SK-N-SH (cell line): ENCODE data around the gene PACSIN2. TPM values are rescaled to one million over a fixed set of nuclear protein-coding genes. Genes with fewer than 3 reads are reported as not detected.

Experiments
- CTCF ChIA-PET: fragments of 300-600, 350-600 bp; formaldehyde crosslinking; extraction: SDS; loops from one replicate; lab custom pipeline; 2021; lab: Yijun Ruan, JAX
- POLR2A ChIA-PET: fragments of 350-600 bp; sonication (Branson Sonifier 250); formaldehyde crosslinking; extraction: SDS; loops from one replicate; lab custom pipeline; 2020; ENCODE audit warnings: antibody characterized with exemption, inconsistent platforms; lab: Yijun Ruan, JAX
- DNase-seq: peaks from one replicate; pipeline ENCODE4 v3.0.0; 2012
- H2AFZ ChIP-seq: fragments of 200-600 bp; sonication (generic); 2 replicates; pipeline ENCODE4 v1.8.1; 2016; ENCODE audit warnings: antibody characterized with exemption, mild to moderate bottlenecking, low read depth
- H3F3A ChIP-seq: fragments of 200-600 bp; sonication (generic); replicated peaks from 2 replicates; pipeline ENCODE3; 2016; ENCODE audit warnings: antibody characterized with exemption, mild to moderate bottlenecking; ENCODE audit not compliant: insufficient read depth
- H3K27ac ChIP-seq, 2 experiments: fragments of 200-500 bp in 1 of 2; fragments of 200-600 bp in 1 of 2; sonication (Bioruptor generic) in 1 of 2; sonication (generic), shearing (Covaris generic) in 1 of 2; 2 replicates each; pipeline versions ENCODE4 v1.5.1 to v1.6.1; 2014 to 2016; ENCODE audit warnings: low read depth in 2 of 2, inconsistent platforms in 1 of 2, low read length in 1 of 2, mild to moderate bottlenecking in 1 of 2, mixed read lengths in 1 of 2
- H3K27me3 ChIP-seq: fragments of 200-600 bp; sonication (generic), shearing (Covaris generic); 2 replicates; pipeline ENCODE4 v1.6.1; 2016; ENCODE audit warnings: mixed run types; ENCODE audit not compliant: insufficient read depth
- H3K36me3 ChIP-seq, 2 experiments: fragments of 200-500 bp in 1 of 2; fragments of 200-600 bp in 1 of 2; sonication (Bioruptor generic) in 1 of 2; sonication (generic) in 1 of 2; replicated peaks in 1 of 2; 2 replicates each; pipeline versions ENCODE3 to v1.5.1; 2014 to 2016; ENCODE audit warnings: low read length in 1 of 2, mild to moderate bottlenecking in 1 of 2; ENCODE audit not compliant: insufficient read depth in 2 of 2, control insufficient read depth in 1 of 2
- H3K4me1 ChIP-seq, 2 experiments: fragments of 200-500 bp in 1 of 2; fragments of 200-600 bp in 1 of 2; sonication (Bioruptor generic) in 1 of 2; sonication (generic), shearing (Covaris generic) in 1 of 2; 2 replicates each; pipeline versions ENCODE4 v1.5.1 to v1.6.1; 2014 to 2016; ENCODE audit warnings: low read depth in 1 of 2, low read length in 1 of 2, mixed run types in 1 of 2; ENCODE audit not compliant: insufficient read depth in 2 of 2, control insufficient read depth in 1 of 2
- H3K4me2 ChIP-seq: fragments of 200-600 bp; sonication (generic), shearing (Covaris generic); 2 replicates; pipeline ENCODE4 v1.6.1; 2017; ENCODE audit warnings: mixed run types
- H3K4me3 ChIP-seq, 2 experiments: fragments of 200-500 bp in 1 of 2; fragments of 200-600 bp in 1 of 2; sonication (Bioruptor generic) in 1 of 2; sonication (generic), shearing (Covaris generic) in 1 of 2; 2 replicates each; pipeline versions ENCODE4 v1.5.1 to v1.8.1; 2014 to 2016; ENCODE audit warnings: low read depth in 2 of 2, inconsistent platforms in 1 of 2, low read length in 1 of 2, mild to moderate bottlenecking in 1 of 2, mixed read lengths in 1 of 2, moderate library complexity in 1 of 2
- H3K79me2 ChIP-seq: fragments of 200-600 bp; sonication (generic); 2 replicates; pipeline ENCODE4 v1.8.1; 2017; ENCODE audit warnings: mild to moderate bottlenecking; ENCODE audit not compliant: insufficient read depth
- H3K9ac ChIP-seq: fragments of 200-600 bp; sonication (generic); 2 replicates; pipeline ENCODE4 v1.6.1; 2017; ENCODE audit warnings: mixed run types
- H3K9me2 ChIP-seq: fragments of 200-600 bp; sonication (generic); 2 replicates; pipeline ENCODE4 v1.6.1; 2017; ENCODE audit warnings: mixed run types
- H3K9me3 ChIP-seq: fragments of 200-600 bp; sonication (generic); 2 replicates; pipeline ENCODE4 v1.6.1; 2017; ENCODE audit warnings: mixed run types, mild to moderate bottlenecking, moderate library complexity
- H4K20me1 ChIP-seq: fragments of 200-600 bp; sonication (generic); 2 replicates; pipeline ENCODE4 v1.6.1; 2017; ENCODE audit warnings: mild to moderate bottlenecking, mixed run types; ENCODE audit not compliant: insufficient read depth
- ELF1 ChIP-seq: IDR thresholded peaks from 2 replicates; pipeline ENCODE4 v1.4.0; 2012
- EP300 ChIP-seq, 2 experiments: IDR thresholded peaks; 2 replicates each; pipeline versions ENCODE4 v1.4.0 to v1.6.1; 2012; ENCODE audit warnings: borderline replicate concordance in 1 of 2, low read depth in 1 of 2, low read length in 1 of 2
- FOSL2 ChIP-seq: IDR thresholded peaks from 2 replicates; pipeline ENCODE4 v1.4.0; 2012; ENCODE audit warnings: low read depth, mild to moderate bottlenecking, moderate library complexity, borderline replicate concordance
- FOXJ3 ChIP-seq: sonication (generic); formaldehyde crosslinking; IDR thresholded peaks from 2 replicates; pipeline ENCODE4 v1.5.1; 2020; ENCODE audit warnings: mild to moderate bottlenecking, missing genetic modification reagents
- FOXM1 ChIP-seq: IDR thresholded peaks from 2 replicates; pipeline ENCODE4 v1.4.0; 2012; ENCODE audit warnings: low read depth, mild to moderate bottlenecking
- GATA2 ChIP-seq: sonication (generic); formaldehyde crosslinking; IDR thresholded peaks from 2 replicates; pipeline ENCODE4 v1.5.0; 2020; ENCODE audit warnings: mild to moderate bottlenecking, missing genetic modification reagents
- RCOR1 ChIP-seq: fragments of 150-350 bp; IDR thresholded peaks from 2 replicates; pipeline ENCODE4 v1.6.1; 2017; ENCODE audit warnings: antibody characterized with exemption, low read length
- REST ChIP-seq: IDR thresholded peaks from 2 replicates; pipeline ENCODE4 v1.6.1; 2012; ENCODE audit warnings: mild to moderate bottlenecking, low read depth, low read length, moderate library complexity
- RFX5 ChIP-seq: IDR thresholded peaks from 2 replicates; pipeline ENCODE4 v1.6.1; 2012; ENCODE audit warnings: mild to moderate bottlenecking, improper control_type of control experiment, low read length
- SIN3A ChIP-seq: IDR thresholded peaks from 2 replicates; pipeline ENCODE4 v1.6.1; 2012; ENCODE audit warnings: low read depth, mild to moderate bottlenecking, low read length, moderate library complexity, borderline replicate concordance
- SMC3 ChIP-seq: IDR thresholded peaks from 2 replicates; pipeline ENCODE4 v1.6.1; 2012; ENCODE audit warnings: low read depth, low read length, improper control_type of control experiment
- TAF1 ChIP-seq: IDR thresholded peaks from 2 replicates; pipeline ENCODE4 v1.6.1; 2012; ENCODE audit warnings: low read depth, mild to moderate bottlenecking, low read length, moderate library complexity, borderline replicate concordance
- TCF12 ChIP-seq: IDR thresholded peaks from 2 replicates; pipeline ENCODE4 v1.4.0; 2012
- USF1 ChIP-seq: IDR thresholded peaks from 2 replicates; pipeline ENCODE4 v1.4.0; 2012; ENCODE audit warnings: low read depth, borderline replicate concordance
- YY1 ChIP-seq: IDR thresholded peaks from 2 replicates; pipeline ENCODE4 v1.4.0; 2012; ENCODE audit warnings: low read depth, mild to moderate bottlenecking
- WGBS: methylation state at CpG from one replicate; pipeline ENCODE4 v1.1.6; 2017; ENCODE audit warnings: low lambda C conversion rate; 5-methylcytosine and 5-hydroxymethylcytosine counted together
- polyA plus RNA-seq, 3 experiments: library from polyadenylated mRNA; depleted of rRNA; stranded (reverse); fragments of >200 nt; gene quantifications; 2 replicates each; pipeline ENCODE4 v1.2.3, GENCODE V29; 2012

The PACSIN2 gene
- polyA plus RNA-seq, 1 of the 3 experiments (the other 2 are of a cell fraction): 60.5 TPM

GRCh38 chr22:42915980-42916765 is 98.8 kb downstream of the PACSIN2 start:
- no peak overlapping the region for H2AFZ ChIP-seq
- POLR2A ChIA-PET: no interaction called here
- H3K4me1 ChIP-seq: peaks cover 3 to 4% of the 10 kb centered on the region in 2 experiments; a peak in 2 of 4 replicates
- H3K9ac ChIP-seq: no peak overlapping the region
- 94% methylated on average over 13 of the region's 17 CpGs for WGBS
- H4K20me1 ChIP-seq: no peaks in the 10 kb centered on the region
- H3K79me2 ChIP-seq: peaks cover 57% of the 10 kb centered on the region
- H3K36me3 ChIP-seq: no peaks in the 10 kb centered on the region
- no peak overlapping the region for H3K27ac ChIP-seq
- H3K4me2 ChIP-seq: no peak overlapping the region
- CTCF ChIA-PET: interaction anchor here (1.0 kb wide), 1 partner anchor 49 kb away, joined by 3 read pairs; no protein-coding TSS in a partner anchor
- H3K27me3 ChIP-seq: no peaks in the 10 kb centered on the region
- TF ChIP-seq TAF1 (no peak), RFX5 (no peak), RCOR1 (no peak), FOXJ3 (CRISPR knock-in tag) (no peak), ELF1 (no peak), FOSL2 (no peak), SIN3A (no peak), EP300 (IDR thresholded peaks at IDR 0.05; ENCODE audit: borderline replicate concordance in 1 of 2, low read depth in 1 of 2, low read length in 1 of 2) (no peak), USF1 (no peak), FOXM1 (no peak), SMC3 (no peak), TCF12 (no peak), REST (no peak), GATA2 (no peak), YY1 (no peak)
- TF ChIP-seq, all 33 proteins: peak for 0
- DNase-seq: no peak
- H3K9me3 ChIP-seq: no peaks in the 10 kb centered on the region
- H3K4me3 ChIP-seq: no peak overlapping the region
- H3F3A ChIP-seq: no peaks in the 10 kb centered on the region
- no peaks in the 10 kb centered on the region for H3K9me2 ChIP-seq
